GM12873 (cell line): Measurements from ENCODE around the gene STAT1.

Source experiments
- CTCF ChIP-seq: IDR thresholded peaks from 2 replicates; pipeline ENCODE4 v1.5.1; 2012; ENCODE audit warnings: low read depth, mild to moderate bottlenecking, moderate library complexity, low read length, control low read depth; ENCODE audit not compliant: insufficient read depth; ENCODE audit errors: missing control alignments

The STAT1 gene

GRCh38 chr2:190979906-190980629, 33.9 kb downstream of the STAT1 start:
- TF ChIP-seq CTCF: no peak

GRCh38 chr2:190978389-190979053, 35.5 kb downstream of the STAT1 start:
- TF ChIP-seq CTCF: no peak

- TF ChIP-seq CTCF: no peak
These were observed 36.5 kb downstream of the STAT1 start for GRCh38 chr2:190977505-190977904.

- TF ChIP-seq CTCF: no peak
These were observed 37.5 kb downstream of the STAT1 start for GRCh38 chr2:190976521-190976920.

- no peak for TF ChIP-seq CTCF
These were observed 39.2 kb downstream of the STAT1 start for GRCh38 chr2:190974629-190975361.

GRCh38 chr2:190973726-190974628, 40.0 kb downstream of the STAT1 start:
- no peak for TF ChIP-seq CTCF

GRCh38 chr2:190973262-190973661, 40.7 kb downstream of the STAT1 start:
- no peak for TF ChIP-seq CTCF
